Activated CD8-positive, alpha-beta memory T cell treated with anti-CD3 and anti-CD28 coated beads for 4 hours (primary cell): Measurements from ENCODE around the gene BRIP1.
"Not testable (repeated sequence)": the region's sequence is repeated elsewhere in the genome, so short reads cannot be mapped to it uniquely, and the experiment has no call there.

Experiments used
- DNase-seq, 2 donors: peaks; one replicate each; pipeline ENCODE4 v3.0.0-alpha.2; 2020; ENCODE audit warnings: low read depth in 2 of 2

Gene BRIP1

DNA sequence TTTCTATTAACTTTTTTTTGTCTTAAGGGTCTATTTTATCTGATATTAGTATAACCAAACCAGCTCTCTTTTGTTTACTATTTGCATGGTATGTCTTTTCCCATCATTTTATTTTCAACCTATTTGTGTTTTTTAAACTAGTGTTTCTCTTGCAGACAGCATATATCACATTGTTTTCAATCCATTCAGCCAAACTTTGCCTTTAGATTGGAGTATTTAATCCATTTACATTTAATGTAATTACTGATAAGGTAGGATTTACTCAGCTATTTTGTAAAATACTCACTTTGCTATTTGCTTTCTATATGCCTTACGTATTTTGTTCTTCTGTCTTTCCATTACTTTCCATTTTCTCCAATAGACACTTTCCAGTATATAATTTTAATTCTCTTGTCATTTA lies 164.3 kb downstream of the BRIP1 start:
- DNase-seq: no peak

DNA sequence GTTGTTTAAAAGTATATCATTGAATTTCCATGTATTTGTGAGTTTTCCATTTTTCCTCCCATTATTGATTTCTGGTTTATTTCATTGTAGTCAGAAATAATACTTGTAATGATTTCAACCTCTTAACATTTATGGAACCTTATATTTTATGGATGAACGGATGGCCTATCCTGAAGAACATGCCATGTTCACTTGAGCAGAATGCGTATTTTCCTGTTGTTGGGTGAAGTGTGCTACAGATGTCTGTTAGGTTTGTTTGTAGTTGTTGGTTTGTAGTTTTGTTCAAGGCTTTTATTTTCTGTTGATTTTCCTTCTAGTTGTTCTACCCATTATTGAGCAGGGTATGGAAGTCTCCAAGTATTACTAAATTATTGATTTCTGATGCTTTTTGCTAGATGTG lies 165.1 kb downstream of the BRIP1 start:
- DNase-seq: no peak

DNA sequence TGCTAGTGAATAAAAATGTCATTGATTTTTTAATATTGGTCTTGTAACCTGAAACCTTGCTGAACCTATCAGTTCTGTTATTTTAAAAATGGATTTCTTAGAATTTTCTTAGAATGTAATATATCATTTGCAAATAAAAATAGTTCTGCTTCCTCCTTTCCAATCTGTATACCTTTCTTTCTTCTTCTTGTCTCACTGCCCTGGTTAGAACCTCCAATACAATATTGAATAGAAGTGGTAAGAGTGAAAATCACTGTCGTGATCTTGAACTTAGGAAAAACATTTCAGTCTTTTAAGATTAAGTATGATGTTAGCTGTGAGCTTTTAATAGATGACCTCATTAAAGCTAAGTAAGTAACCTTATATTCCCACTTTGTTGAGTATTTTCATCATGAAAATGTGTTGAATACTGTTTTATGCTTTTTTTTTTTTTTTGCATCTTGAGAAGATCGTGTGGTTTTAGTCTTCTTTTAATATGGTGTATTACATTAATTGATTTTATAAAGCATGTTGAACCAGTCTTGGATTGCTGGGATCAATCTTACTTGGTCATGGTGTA lies 167.5 kb downstream of the BRIP1 start:
- no peak for DNase-seq

DNA sequence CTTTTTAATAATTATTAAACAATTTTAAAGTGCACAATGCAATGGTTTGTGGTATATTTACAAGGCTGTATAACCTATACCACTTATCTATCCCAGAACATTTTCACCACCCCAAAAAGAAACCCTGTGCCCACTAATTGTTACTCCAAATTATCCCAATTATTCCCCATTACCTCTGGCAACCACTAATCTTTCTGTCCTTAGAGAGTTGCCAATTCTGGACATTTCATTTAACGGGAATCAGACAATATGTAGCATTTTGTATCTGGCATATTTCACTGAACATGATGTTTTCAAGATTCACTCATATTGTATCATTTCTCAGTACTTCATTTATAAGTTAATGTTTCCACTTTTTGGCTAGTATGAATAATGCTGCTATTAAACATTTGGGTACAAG lies 169.2 kb downstream of the BRIP1 start:
- DNase-seq: no peak

DNA sequence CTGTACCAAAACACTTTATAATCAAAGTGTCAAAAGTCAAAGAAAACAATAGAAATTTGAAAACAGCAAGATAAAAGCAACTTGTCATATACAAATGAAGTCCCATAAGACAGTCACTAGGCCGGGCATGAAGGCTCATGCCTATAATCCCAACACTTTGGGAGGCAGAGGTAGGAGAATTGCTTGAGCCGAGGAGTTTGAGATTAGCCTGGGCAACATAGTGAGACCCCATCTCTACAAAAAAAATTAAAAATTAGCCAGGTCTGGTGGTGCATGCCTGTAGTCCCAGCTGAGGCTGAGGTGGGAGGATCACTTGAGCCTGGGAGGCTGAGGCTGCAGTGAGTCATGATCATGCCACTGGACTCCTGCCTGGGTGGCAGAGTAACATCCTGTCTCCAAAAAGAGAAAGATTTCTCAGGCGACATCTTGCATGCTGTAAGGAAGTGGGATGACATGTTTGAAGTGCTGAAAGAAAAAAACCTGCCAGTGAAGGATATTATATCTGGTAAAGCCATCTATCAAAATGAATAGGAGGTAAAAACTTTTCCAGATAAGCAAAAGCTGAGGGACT lies 173.6 kb downstream of the BRIP1 start:
- no peak for DNase-seq

DNA sequence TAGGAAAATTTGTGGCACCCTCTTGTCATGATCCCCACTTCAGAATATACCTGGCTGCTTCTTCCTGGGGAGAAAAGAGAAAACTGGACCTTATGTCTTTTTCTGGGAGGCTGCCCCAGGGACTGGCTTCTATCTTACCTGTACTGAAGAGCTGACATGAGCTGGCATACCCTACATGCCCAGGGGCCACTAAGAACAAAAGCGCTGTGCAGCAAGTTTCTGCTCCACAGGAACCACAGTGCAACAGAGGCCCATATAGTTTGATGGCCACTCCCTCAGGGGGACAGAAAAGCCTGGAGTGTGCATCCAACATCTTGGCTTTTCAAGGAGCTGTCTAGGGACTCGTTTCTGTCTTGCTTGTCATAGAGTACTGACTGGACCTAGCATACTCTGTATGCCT lies 175.6 kb downstream of the BRIP1 start:
- no peak for DNase-seq

DNA sequence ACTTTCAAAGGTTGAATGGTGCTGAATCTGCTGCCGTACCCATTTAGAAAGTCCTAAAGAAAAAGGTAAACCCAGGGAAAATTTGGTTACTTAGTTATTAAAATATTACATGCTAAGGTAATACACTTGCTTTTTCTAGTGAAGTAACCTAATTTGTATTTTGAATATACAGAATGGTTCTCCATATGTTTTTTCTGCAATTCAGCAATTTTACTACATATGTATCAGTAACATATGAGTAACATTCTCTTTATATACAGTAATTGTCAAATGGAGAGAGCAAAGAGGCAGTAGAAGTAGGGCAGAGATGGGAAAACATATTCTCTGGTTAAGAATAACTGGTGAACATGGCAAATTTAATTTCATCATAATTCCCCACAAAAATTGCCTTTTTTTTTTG lies 177.2 kb downstream of the BRIP1 start:
- DNase-seq: no peak

DNA sequence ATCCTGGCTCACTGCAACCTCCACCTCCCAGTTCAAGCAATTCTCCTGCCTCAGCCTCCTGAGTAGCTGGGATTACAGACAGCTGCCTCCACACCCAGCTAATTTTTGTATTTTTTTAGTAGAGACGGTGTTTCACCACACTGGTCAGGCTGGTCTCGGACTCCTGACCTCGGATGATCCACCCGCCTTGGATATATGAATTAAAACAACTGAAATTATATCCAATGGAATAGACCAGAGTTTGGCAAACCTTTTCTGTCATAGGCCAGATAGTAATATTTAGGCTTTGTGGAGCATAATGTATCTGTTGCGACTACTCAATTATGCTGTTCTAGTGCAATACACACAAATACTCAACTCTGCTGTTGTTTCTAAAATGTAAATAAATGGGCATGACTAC lies 178.5 kb downstream of the BRIP1 start:
- DNase-seq: no peak

DNA sequence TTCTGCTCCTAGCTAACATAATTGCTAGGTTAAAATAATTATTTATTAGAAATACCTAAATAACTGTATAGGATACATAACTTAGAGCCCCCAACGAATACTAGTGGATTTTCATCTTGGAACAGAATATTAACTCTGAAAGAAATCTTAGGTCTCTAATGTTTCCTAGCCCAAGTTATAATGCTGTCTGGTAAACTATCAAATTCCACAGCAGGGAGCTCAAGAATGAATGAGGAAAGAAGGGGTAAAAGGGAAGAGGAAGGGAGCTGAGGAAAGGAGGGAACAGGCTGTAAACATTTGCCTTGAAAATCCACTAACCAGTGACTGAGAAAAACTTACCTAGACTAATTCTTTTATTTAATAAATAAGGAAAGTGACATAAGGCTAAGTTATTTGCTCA lies 179.2 kb downstream of the BRIP1 start:
- DNase-seq: no peak

DNA sequence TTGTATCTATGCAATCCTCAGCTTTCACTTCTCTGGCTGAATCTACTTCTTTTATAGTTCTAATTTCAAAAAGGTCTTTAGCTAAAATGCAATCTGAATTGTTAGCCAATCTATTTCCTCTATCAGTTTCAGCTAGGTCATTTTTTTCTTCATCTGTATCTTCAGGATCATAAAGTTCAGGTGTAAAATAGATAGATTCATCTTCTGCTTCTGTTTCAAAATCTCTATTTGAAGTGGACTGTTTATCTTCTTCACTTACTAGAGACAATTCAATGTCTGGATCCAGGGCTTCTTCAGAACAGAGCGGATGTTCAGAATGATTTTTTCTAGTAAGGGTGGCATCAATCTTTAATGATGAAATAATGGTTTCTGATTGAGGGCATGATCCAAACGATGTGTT lies 179.9 kb downstream of the BRIP1 start:
- no peak for DNase-seq

DNA sequence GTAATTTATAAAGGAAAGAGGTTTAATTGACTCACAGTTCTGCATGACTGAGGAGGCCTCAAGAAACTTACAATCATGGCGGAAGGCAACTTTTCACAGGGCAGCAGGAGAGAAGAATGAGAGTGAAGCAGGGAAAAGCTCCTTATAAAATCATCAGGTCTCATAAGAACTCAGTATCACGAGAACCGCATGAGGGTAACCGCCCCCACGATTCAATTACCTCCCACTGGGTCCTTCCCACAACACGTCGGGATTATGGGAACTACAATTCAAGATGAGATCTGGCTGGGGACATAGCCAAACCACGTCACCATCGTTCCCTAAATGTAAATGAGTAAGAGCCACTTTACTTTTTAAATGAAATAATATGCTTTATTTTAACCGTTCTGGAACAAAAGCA lies 182.4 kb downstream of the BRIP1 start:
- no peak for DNase-seq

DNA sequence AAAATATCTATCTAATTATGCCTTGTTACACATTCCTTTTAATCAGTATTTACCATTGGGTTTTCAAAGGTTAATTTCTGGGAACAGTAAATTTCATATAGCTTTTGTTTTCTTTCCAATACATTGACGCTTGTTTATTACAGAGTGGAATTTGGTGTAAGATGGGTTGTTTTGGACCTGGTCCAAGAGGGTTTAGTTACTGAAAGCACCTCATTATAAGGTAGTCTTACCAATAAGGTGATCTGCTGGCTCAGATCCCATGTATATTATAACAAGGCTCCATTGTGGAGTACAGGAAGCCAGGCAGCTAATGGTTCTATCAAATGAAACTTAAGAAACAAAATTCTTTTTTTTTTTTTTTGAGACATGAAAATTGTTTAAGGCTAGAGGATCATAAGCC lies 185.0 kb downstream of the BRIP1 start:
- no peak for DNase-seq

DNA sequence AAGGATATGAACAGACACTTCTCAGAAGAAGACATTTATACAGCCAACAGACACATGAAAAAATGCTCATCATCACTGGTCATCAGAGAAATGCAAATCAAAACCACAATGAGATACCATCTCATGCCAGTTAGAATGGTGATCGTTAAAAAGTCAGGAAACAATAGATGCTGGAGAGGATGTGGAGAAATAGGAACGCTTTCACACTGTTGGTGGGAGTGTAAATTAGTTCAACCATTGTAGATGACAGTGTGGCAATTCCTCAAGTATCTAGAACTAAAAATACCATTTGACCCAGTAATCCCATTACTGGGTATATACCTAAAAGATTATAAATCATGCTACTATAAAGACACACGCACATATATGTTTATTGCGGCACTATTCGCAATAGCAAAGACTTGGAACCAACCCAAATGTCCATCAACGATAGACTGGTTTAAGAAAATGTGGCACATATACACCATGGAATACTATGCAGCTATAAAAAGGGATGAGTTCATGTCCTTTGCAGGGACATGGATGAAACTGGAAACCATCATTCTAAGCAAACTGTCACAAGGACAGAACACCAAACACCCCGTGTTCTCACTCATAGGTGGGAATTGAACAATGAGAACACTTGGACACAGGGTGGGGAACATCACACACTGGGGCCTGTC lies 186.0 kb downstream of the BRIP1 start:
- not testable (repeated sequence) for DNase-seq

DNA sequence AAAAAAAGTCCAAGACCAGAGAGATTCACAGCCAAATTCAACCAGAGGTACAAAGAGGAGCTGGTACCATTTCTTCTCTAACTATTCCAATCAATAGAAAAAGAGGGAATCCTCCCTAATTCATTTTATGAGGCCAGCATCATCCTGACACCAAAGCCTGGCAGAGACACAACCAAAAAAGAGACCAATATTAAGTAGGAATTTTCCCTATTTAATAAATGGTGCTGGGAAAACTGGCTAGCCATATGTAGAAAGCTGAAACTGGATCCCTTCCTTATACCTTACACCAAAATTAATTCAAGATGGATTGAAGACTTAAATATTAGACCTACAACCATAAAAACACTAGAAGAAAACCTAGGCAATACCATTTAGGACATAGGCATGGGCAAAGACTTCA lies 186.8 kb downstream of the BRIP1 start:
- not testable (repeated sequence) for DNase-seq

DNA sequence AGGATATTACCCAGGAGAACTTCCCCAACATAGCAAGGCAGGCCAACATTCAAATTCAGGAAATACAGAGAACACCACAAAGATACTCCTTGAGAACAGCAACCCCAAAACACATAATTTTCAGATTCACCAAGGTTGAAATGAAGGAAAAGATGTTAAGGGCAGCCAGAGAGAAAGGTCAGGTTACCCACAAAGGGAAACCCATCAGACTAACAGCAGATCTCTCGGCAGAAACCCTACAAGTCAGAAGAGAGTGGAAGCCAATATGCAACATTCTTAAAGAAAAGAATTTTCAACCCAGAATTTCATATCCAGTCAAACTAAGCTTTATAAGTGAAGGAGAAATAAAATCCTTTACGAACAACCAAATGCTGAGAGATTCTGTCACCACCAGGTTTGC lies 188.7 kb downstream of the BRIP1 start:
- not testable (repeated sequence) for DNase-seq

DNA sequence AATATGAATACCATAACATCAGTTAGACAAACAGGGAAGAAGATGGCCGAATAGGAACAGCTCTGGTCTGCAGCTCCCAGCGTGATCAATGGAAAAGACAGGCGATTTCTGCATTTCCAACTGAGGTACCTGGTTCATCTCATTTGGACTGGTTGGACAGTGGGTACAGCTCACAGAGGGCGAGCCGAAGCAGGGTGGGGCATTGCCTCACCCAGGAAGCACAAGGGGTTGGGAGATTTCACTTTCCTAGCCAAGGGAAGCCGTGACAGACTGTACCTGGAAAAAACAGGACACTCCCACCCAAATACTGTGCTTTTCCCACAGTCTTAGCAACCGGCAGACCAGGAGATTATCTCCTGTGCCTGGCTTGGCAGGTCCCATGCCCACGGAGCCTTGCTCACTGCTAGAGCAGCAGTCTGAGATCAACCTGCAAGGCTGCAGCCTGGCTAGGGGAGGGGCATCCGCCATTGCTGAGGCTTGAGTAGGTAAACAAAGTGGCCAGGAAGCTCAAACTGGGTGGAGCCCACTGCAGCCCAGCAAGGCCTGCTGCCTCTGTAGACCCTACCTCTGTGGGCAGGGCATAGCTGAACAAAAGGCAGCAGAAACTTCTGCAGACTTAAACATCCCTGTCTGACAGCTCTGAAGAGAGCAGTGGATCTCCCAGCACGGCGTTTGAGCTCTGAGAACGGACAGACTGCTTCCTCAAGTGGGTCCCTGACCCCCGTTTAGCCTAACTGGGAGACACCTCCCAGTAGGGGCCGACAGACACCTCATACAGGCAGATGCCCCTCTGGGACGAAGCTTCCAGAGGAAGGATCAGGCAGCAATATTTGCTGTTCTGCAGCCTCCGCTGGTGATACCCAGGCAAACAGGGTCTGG lies 190.1 kb downstream of the BRIP1 start:
- not testable (repeated sequence) for DNase-seq

DNA sequence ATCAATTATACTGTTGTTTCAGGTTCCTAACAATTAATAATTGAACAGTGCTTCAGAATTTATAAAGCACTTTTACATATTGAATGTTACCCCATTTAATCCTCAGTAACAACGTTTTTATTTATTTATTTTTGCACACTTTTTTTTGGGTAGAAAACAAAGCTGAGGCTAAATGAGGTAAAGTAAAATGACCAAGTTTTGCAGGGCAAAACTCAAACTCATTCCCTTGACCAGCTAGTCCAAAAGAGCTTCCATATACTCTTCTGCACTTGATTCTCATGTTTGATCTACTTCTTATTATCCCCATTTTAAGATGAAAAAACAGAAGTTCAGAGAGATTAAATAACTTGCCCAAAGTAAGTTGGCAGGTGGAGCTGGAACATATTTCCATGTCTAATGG lies 191.2 kb downstream of the BRIP1 start:
- DNase-seq: no peak

DNA sequence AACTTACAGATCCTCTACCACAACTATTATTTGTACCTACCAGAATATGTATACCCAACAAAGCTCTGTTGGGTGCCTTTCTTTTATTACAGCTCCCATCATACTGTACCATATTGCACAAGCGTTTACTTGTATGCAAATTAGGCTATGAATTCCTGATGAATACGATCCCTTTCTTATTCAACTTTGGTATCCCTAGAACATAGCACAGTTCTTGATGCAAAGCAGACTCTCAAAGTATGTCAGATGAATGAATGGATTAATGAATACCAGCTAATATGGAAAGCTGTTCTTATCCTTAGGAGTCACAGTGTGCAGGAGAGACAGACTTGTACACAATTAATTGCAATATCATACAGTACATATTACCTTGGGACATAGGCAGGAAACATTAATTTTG lies 192.6 kb downstream of the BRIP1 start:
- no peak for DNase-seq

DNA sequence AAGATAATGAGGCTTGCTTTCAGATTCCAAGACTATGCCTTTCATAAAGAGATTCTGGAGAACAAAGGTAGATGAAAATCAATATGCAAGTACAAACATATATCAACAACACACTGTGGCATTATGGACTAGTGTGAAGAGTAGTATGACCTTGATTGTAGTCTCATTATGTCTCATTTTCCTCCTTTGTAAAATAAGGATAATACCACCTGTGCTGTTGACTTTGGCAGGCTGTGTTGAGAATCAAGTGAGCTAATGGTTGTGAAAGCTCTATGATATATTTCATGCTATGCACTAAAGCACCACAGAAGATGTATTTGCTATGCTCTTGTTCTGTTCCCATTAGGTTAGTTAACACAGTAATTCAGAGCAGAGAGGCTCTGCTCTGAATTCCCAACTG lies 193.8 kb downstream of the BRIP1 start:
- DNase-seq: no peak

DNA sequence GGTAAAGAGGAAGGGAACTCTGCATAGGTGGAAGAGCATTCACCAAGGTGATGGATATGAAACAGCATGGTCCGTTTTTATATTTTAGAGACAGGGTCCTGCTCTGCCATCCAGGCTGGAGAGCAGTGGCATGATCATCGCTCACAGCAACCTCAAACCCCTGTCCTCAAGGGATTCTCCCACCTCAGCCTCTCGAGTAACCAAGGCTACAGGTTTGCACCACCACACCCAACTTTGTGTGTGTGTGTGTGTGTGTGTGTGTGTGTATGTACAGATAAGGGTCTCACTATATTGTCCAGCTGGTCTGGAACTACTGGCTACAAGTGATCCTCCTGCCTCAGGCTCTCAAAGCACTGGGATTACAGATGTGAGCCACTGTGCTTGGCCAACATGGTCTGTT lies 194.8 kb downstream of the BRIP1 start:
- DNase-seq: no peak

DNA sequence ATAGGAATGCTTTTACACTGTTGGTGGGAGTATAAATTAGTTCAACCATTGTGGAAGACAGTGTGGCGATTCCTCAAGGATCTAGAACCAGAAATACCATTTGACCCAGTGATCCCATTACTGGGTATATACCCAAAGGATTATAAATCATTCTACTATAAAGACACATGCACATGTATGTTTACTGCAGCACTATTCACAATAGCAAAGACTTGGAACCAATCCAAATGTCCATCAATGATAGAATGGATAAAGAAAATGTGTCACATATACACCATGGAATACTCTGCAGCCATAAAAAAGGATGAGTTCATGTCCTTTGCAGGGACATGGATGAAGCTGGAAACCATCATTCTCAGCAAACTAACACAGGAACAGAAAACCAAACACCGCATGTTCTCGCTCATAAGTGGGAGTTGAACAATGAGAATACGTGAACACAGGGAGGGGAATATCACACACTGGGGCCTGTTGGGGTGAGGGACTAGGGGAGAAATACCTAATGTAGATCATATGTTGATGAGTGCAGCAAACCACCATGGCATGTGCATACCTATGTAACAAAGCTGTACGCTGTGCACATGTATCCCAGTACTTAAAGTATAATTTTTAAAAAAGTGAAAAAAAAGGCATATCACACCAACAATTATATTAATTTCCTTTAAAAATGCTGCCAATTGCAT lies 196.8 kb downstream of the BRIP1 start:
- DNase-seq: not testable (repeated sequence)

DNA sequence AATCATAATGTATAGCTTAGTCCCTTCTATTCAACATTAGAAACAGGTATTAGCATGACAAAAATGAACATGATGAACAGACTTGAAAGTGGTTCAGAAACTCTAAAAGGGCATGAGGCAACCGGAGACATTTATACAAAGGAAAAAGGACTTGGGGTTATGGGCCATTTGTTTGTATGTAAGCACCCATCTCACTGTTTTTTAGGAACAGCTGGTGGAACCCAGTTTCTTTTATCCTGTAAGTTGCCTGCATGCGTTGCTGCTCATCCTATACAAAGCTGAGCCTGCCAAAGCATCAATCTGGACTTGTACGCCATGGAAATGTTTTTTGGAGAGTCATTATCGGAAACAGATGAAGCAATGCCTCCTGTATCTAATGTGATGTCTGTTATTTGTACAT lies 200.0 kb downstream of the BRIP1 start:
- no peak for DNase-seq
